SK-N-SH (cell line): ENCODE data around the gene METTL25B. TPM values are rescaled to one million over a fixed set of nuclear protein-coding genes. Genes with fewer than 3 reads are reported as not detected.
A peak's percentile ranks its signal among the peaks of the same experiment; 100 is the strongest.

Source experiments
- CTCF ChIA-PET: fragments of 300-600, 350-600 bp; formaldehyde crosslinking; extraction: SDS; loops from one replicate; lab custom pipeline; 2021; lab: Yijun Ruan, JAX
- POLR2A ChIA-PET: fragments of 350-600 bp; sonication (Branson Sonifier 250); formaldehyde crosslinking; extraction: SDS; loops from one replicate; lab custom pipeline; 2020; ENCODE audit warnings: antibody characterized with exemption, inconsistent platforms; lab: Yijun Ruan, JAX
- DNase-seq: peaks from one replicate; pipeline ENCODE4 v3.0.0; 2012
- H2AFZ ChIP-seq: fragments of 200-600 bp; sonication (generic); 2 replicates; pipeline ENCODE4 v1.8.1; 2016; ENCODE audit warnings: antibody characterized with exemption, mild to moderate bottlenecking, low read depth
- H3F3A ChIP-seq: fragments of 200-600 bp; sonication (generic); replicated peaks from 2 replicates; pipeline ENCODE3; 2016; ENCODE audit warnings: antibody characterized with exemption, mild to moderate bottlenecking; ENCODE audit not compliant: insufficient read depth
- H3K27ac ChIP-seq, 2 experiments: fragments of 200-500 bp in 1 of 2; fragments of 200-600 bp in 1 of 2; sonication (Bioruptor generic) in 1 of 2; sonication (generic), shearing (Covaris generic) in 1 of 2; 2 replicates each; pipeline versions ENCODE4 v1.5.1 to v1.6.1; 2014 to 2016; ENCODE audit warnings: low read depth in 2 of 2, inconsistent platforms in 1 of 2, low read length in 1 of 2, mild to moderate bottlenecking in 1 of 2, mixed read lengths in 1 of 2
- H3K27me3 ChIP-seq: fragments of 200-600 bp; sonication (generic), shearing (Covaris generic); 2 replicates; pipeline ENCODE4 v1.6.1; 2016; ENCODE audit warnings: mixed run types; ENCODE audit not compliant: insufficient read depth
- H3K36me3 ChIP-seq, 2 experiments: fragments of 200-500 bp in 1 of 2; fragments of 200-600 bp in 1 of 2; sonication (Bioruptor generic) in 1 of 2; sonication (generic) in 1 of 2; replicated peaks in 1 of 2; 2 replicates each; pipeline versions ENCODE3 to v1.5.1; 2014 to 2016; ENCODE audit warnings: low read length in 1 of 2, mild to moderate bottlenecking in 1 of 2; ENCODE audit not compliant: insufficient read depth in 2 of 2, control insufficient read depth in 1 of 2
- H3K4me1 ChIP-seq, 2 experiments: fragments of 200-500 bp in 1 of 2; fragments of 200-600 bp in 1 of 2; sonication (Bioruptor generic) in 1 of 2; sonication (generic), shearing (Covaris generic) in 1 of 2; 2 replicates each; pipeline versions ENCODE4 v1.5.1 to v1.6.1; 2014 to 2016; ENCODE audit warnings: low read depth in 1 of 2, low read length in 1 of 2, mixed run types in 1 of 2; ENCODE audit not compliant: insufficient read depth in 2 of 2, control insufficient read depth in 1 of 2
- H3K4me2 ChIP-seq: fragments of 200-600 bp; sonication (generic), shearing (Covaris generic); 2 replicates; pipeline ENCODE4 v1.6.1; 2017; ENCODE audit warnings: mixed run types
- H3K4me3 ChIP-seq, 2 experiments: fragments of 200-500 bp in 1 of 2; fragments of 200-600 bp in 1 of 2; sonication (Bioruptor generic) in 1 of 2; sonication (generic), shearing (Covaris generic) in 1 of 2; 2 replicates each; pipeline versions ENCODE4 v1.5.1 to v1.8.1; 2014 to 2016; ENCODE audit warnings: low read depth in 2 of 2, inconsistent platforms in 1 of 2, low read length in 1 of 2, mild to moderate bottlenecking in 1 of 2, mixed read lengths in 1 of 2, moderate library complexity in 1 of 2
- H3K79me2 ChIP-seq: fragments of 200-600 bp; sonication (generic); 2 replicates; pipeline ENCODE4 v1.8.1; 2017; ENCODE audit warnings: mild to moderate bottlenecking; ENCODE audit not compliant: insufficient read depth
- H3K9ac ChIP-seq: fragments of 200-600 bp; sonication (generic); 2 replicates; pipeline ENCODE4 v1.6.1; 2017; ENCODE audit warnings: mixed run types
- H3K9me2 ChIP-seq: fragments of 200-600 bp; sonication (generic); 2 replicates; pipeline ENCODE4 v1.6.1; 2017; ENCODE audit warnings: mixed run types
- H3K9me3 ChIP-seq: fragments of 200-600 bp; sonication (generic); 2 replicates; pipeline ENCODE4 v1.6.1; 2017; ENCODE audit warnings: mixed run types, mild to moderate bottlenecking, moderate library complexity
- H4K20me1 ChIP-seq: fragments of 200-600 bp; sonication (generic); 2 replicates; pipeline ENCODE4 v1.6.1; 2017; ENCODE audit warnings: mild to moderate bottlenecking, mixed run types; ENCODE audit not compliant: insufficient read depth
- CTCF ChIP-seq: fragments of 200-600 bp; sonication (generic); IDR thresholded peaks from 2 replicates; pipeline ENCODE4 v1.6.1; 2017; ENCODE audit warnings: antibody characterized with exemption, mild to moderate bottlenecking, moderate library complexity
- EP300 ChIP-seq, 2 experiments: IDR thresholded peaks; 2 replicates each; pipeline versions ENCODE4 v1.4.0 to v1.6.1; 2012; ENCODE audit warnings: borderline replicate concordance in 1 of 2, low read depth in 1 of 2, low read length in 1 of 2
- EZH2phosphoT487 ChIP-seq: fragments of 200-600 bp; sonication (generic); IDR thresholded peaks from 2 replicates; pipeline ENCODE4 v1.6.1; 2017; ENCODE audit warnings: low read depth, mixed run types, mild to moderate bottlenecking, antibody characterized with exemption, moderate library complexity, borderline replicate concordance
- FOSL2 ChIP-seq: IDR thresholded peaks from 2 replicates; pipeline ENCODE4 v1.4.0; 2012; ENCODE audit warnings: low read depth, mild to moderate bottlenecking, moderate library complexity, borderline replicate concordance
- FOXJ3 ChIP-seq: sonication (generic); formaldehyde crosslinking; IDR thresholded peaks from 2 replicates; pipeline ENCODE4 v1.5.1; 2020; ENCODE audit warnings: mild to moderate bottlenecking, missing genetic modification reagents
- GABPA ChIP-seq: IDR thresholded peaks from 2 replicates; pipeline ENCODE4 v1.4.0; 2012; ENCODE audit warnings: low read depth, mild to moderate bottlenecking
- GATA2 ChIP-seq: sonication (generic); formaldehyde crosslinking; IDR thresholded peaks from 2 replicates; pipeline ENCODE4 v1.5.0; 2020; ENCODE audit warnings: mild to moderate bottlenecking, missing genetic modification reagents
- IRF3 ChIP-seq: fragments of 150-350 bp; IDR thresholded peaks from 2 replicates; pipeline ENCODE4 v1.6.1; 2016; ENCODE audit warnings: mild to moderate bottlenecking, low read depth, low read length
- JUND ChIP-seq: IDR thresholded peaks from 2 replicates; pipeline ENCODE4 v1.4.0; 2012
- MEF2A ChIP-seq: IDR thresholded peaks from 2 replicates; pipeline ENCODE4 v1.4.0; 2012; ENCODE audit warnings: low read depth, borderline replicate concordance
- NFIC ChIP-seq: IDR thresholded peaks from 2 replicates; pipeline ENCODE4 v1.4.0; 2012; ENCODE audit warnings: borderline replicate concordance
- NRF1 ChIP-seq: IDR thresholded peaks from 2 replicates; pipeline ENCODE4 v1.6.1; 2012; ENCODE audit warnings: low read depth, mild to moderate bottlenecking, low read length
- PBX3 ChIP-seq: IDR thresholded peaks from 2 replicates; pipeline ENCODE4; 2012
- POLR2AphosphoS5 ChIP-seq: IDR thresholded peaks from 2 replicates; pipeline ENCODE4 v1.6.1; 2012; ENCODE audit warnings: low read depth, low read length
- RFX5 ChIP-seq: IDR thresholded peaks from 2 replicates; pipeline ENCODE4 v1.6.1; 2012; ENCODE audit warnings: mild to moderate bottlenecking, improper control_type of control experiment, low read length
- SIN3A ChIP-seq: IDR thresholded peaks from 2 replicates; pipeline ENCODE4 v1.6.1; 2012; ENCODE audit warnings: low read depth, mild to moderate bottlenecking, low read length, moderate library complexity, borderline replicate concordance
- SMC3 ChIP-seq: IDR thresholded peaks from 2 replicates; pipeline ENCODE4 v1.6.1; 2012; ENCODE audit warnings: low read depth, low read length, improper control_type of control experiment
- TEAD4 ChIP-seq: IDR thresholded peaks from 2 replicates; pipeline ENCODE4 v1.4.0; 2012; ENCODE audit warnings: mild to moderate bottlenecking, borderline replicate concordance; ENCODE audit not compliant: insufficient read depth
- USF1 ChIP-seq: IDR thresholded peaks from 2 replicates; pipeline ENCODE4 v1.4.0; 2012; ENCODE audit warnings: low read depth, borderline replicate concordance
- USF2 ChIP-seq: fragments of 150-350 bp; IDR thresholded peaks from 2 replicates; pipeline ENCODE4 v1.6.1; 2017; ENCODE audit warnings: antibody characterized with exemption, low read length, low read depth, borderline replicate concordance
- YY1 ChIP-seq: IDR thresholded peaks from 2 replicates; pipeline ENCODE4 v1.4.0; 2012; ENCODE audit warnings: low read depth, mild to moderate bottlenecking
- WGBS: methylation state at CpG from one replicate; pipeline ENCODE4 v1.1.6; 2017; ENCODE audit warnings: low lambda C conversion rate; 5-methylcytosine and 5-hydroxymethylcytosine counted together
- polyA plus RNA-seq, 3 experiments: library from polyadenylated mRNA; depleted of rRNA; stranded (reverse); fragments of >200 nt; gene quantifications; 2 replicates each; pipeline ENCODE4 v1.2.3, GENCODE V29; 2012

The METTL25B gene
- polyA plus RNA-seq, 1 of the 3 experiments (the other 2 are of a cell fraction), result 20.1 TPM

GRCh38 chr1:156752843-156753482 lies 24.7 kb downstream of the METTL25B start:
- WGBS, result 52% methylated on average over 1 of the region's 1 CpG
- H3K27ac ChIP-seq, result peak overlapping the region; percentile 97 to 100; a peak in 2 of 4 replicates
- H3K9ac ChIP-seq, result peak overlapping the region; percentile 100; the same call in 1 of the 2 replicates
- H3F3A ChIP-seq, result peaks cover 18% of the 10 kb centered on the region
- CTCF ChIA-PET, result interaction anchor here (0.6 to 3.9 kb wide), 7 partner anchors 13 to 175 kb away, joined by 3 to 30 read pairs (median 5); partner anchors contain the start of genes INSRR, METTL25B and PRCC
- H3K79me2 ChIP-seq, result peaks cover 54% of the 10 kb centered on the region
- no peak for DNase-seq
- no peaks in the 10 kb centered on the region for H3K27me3 ChIP-seq
- peaks cover 19 to 31% of the 10 kb centered on the region in 2 experiments for H3K4me1 ChIP-seq
- no peak overlapping the region; the same call in 1 of the 2 replicates for H2AFZ ChIP-seq
- POLR2A ChIA-PET, result interaction anchor here (1.9 to 2.3 kb wide), 3 partner anchors 15 to 25 kb away, joined by 14 to 26 read pairs (median 15); partner anchors contain the start of genes ISG20L2, METTL25B and PRCC
- TF ChIP-seq PBX3 (no peak), USF2 (no peak), FOXJ3 (CRISPR knock-in tag) (no peak), NFIC (no peak)
- H3K9me2 ChIP-seq, result no peaks in the 10 kb centered on the region
- no peaks in the 10 kb centered on the region for H4K20me1 ChIP-seq
- H3K4me3 ChIP-seq, result peak overlapping the region; percentile 78 to 98
- H3K4me2 ChIP-seq, result peak overlapping the region; percentile 78
- H3K9me3 ChIP-seq, result no peaks in the 10 kb centered on the region
- peaks cover 2 to 8% of the 10 kb centered on the region in 2 experiments for H3K36me3 ChIP-seq

- Histone ChIP-seq H3K9me2 (no peaks in the 10 kb centered on the region), H3K36me3 (peaks cover 1 to 8% of the 10 kb centered on the region in 2 experiments), H3K27ac (no peak overlapping the region), H3K4me3 (no peak overlapping the region), H3K9ac (no peak overlapping the region), H3K4me1 (peaks cover 7 to 18% of the 10 kb centered on the region in 2 experiments; a peak in 3 of 4 replicates), H3K4me2 (no peak overlapping the region), H2AFZ (no peak overlapping the region), H3F3A (peaks cover 6% of the 10 kb centered on the region), H3K79me2 (peaks cover 41% of the 10 kb centered on the region), H3K9me3 (no peaks in the 10 kb centered on the region), H3K27me3 (no peaks in the 10 kb centered on the region), H4K20me1 (no peaks in the 10 kb centered on the region)
- ChIA-PET CTCF (interaction anchor here (1.0 to 1.6 kb wide), 2 partner anchors 28 to 76 kb away, joined by 3 to 5 read pairs; no protein-coding TSS in a partner anchor), POLR2A (no interaction called here)
- no peak for TF ChIP-seq CTCF
- TF ChIP-seq NRF1, result no peak
- TF ChIP-seq JUND, result no peak
- no peak for TF ChIP-seq SMC3
- no peak for TF ChIP-seq RFX5
- no peak for TF ChIP-seq FOSL2
- TF ChIP-seq TEAD4, result no peak
- no peak for TF ChIP-seq USF1
- no peak for TF ChIP-seq YY1
- no peak for TF ChIP-seq MEF2A
- no peak for TF ChIP-seq IRF3
- no peak for TF ChIP-seq SIN3A
- TF ChIP-seq POLR2AphosphoS5, result no peak
- TF ChIP-seq FOXJ3 (CRISPR knock-in tag), result no peak
- no peak for TF ChIP-seq GABPA
- TF ChIP-seq GATA2 (CRISPR knock-in tag), result no peak
- TF ChIP-seq EP300 (IDR thresholded peaks at IDR 0.05; ENCODE audit: borderline replicate concordance in 1 of 2, low read depth in 1 of 2, low read length in 1 of 2), result no peak
- no peak for TF ChIP-seq EZH2phosphoT487
- whole genome bisulfite sequencing, result 98% methylated on average over 8 of the region's 8 CpGs
- DNase-seq, result no peak
Observed at GRCh38 chr1:156754219-156754618, 25.9 kb downstream of the METTL25B start.
